Prostate gland (tissue), 2 donors: ENCODE results near the gene PRR5L. TPM values are rescaled to one million over a fixed set of nuclear protein-coding genes. Genes with fewer than 3 reads are reported as not detected.

ENCODE experiments used
- DNase-seq: peaks from one replicate; pipeline ENCODE4 v3.0.0-alpha.2; 2019; ENCODE audit warnings: low spot score
- H3K27ac ChIP-seq, 2 donors: fragments of 200-600 bp; sonication (generic); 2 replicates each; pipeline ENCODE4 v1.5.1; 2017 to 2019
- H3K27me3 ChIP-seq: fragments of 200-600 bp; sonication (generic); replicated peaks from 2 replicates; pipeline ENCODE4 v1.5.1; 2019; ENCODE audit not compliant: insufficient read depth
- H3K36me3 ChIP-seq, 2 donors: fragments of 200-600 bp; sonication (generic); 1 replicate in 1 of 2; 2 replicates in 1 of 2; pipeline versions ENCODE4 v1.5.1 to v1.8.1; 2017 to 2019
- H3K4me1 ChIP-seq: fragments of 200-600 bp; sonication (generic); replicated peaks from 2 replicates; pipeline ENCODE4 v1.5.1; 2019
- H3K4me3 ChIP-seq, 2 donors: fragments of 200-600 bp; sonication (generic); 2 replicates each; pipeline ENCODE4 v1.5.1; 2017 to 2019
- H3K9me3 ChIP-seq: fragments of 200-600 bp; sonication (generic); 2 replicates; pipeline ENCODE4 v1.5.1; 2017
- CTCF ChIP-seq, 4 experiments: fragments of 200-600 bp in 2 of 4; fragments of 450-650 bp in 2 of 4; sonication (generic) in 2 of 4; IDR thresholded peaks; 1 replicate in 3 of 4; 2 replicates in 1 of 4; pipeline ENCODE4 v1.5.1; 2016 to 2019; ENCODE audit warnings: antibody characterized with exemption in 4 of 4, mild to moderate bottlenecking in 2 of 4, moderate library complexity in 2 of 4
- POLR2A ChIP-seq: fragments of 450-650 bp; IDR thresholded peaks from one replicate; pipeline ENCODE4 v1.6.1; 2016; ENCODE audit warnings: antibody characterized with exemption, mild to moderate bottlenecking
- WGBS: methylation state at CpG from one replicate; pipeline ENCODE4 v1.1.5; 2018; 5-methylcytosine and 5-hydroxymethylcytosine counted together
- intact Hi-C: fragments of 100-400 bp; cut with DNase I; formaldehyde crosslinking; loops from one replicate; pipeline ENCODE4 v1.14.2; 2022
- small RNA-seq, 2 donors: library from RNA; depleted of rRNA; stranded (forward); fragments of <200 nt; gene quantifications; one replicate each; pipeline ENCODE3, GENCODE V24; 2016
- total RNA-seq, 2 donors: library from RNA; depleted of rRNA; stranded (reverse); fragments of >200 nt; gene quantifications; one replicate each; pipeline ENCODE4 v1.1.0, GENCODE V29; 2016

Gene PRR5L
- total RNA-seq, 2 donors from 2014 or later, result 4.0 to 10.1 TPM

GRCh38 chr11:36513965-36514364, 217.9 kb downstream of the PRR5L start:
- DNase-seq, result no peak
- 59% methylated on average over 2 of the region's 2 CpGs for WGBS
- no peaks in the 10 kb centered on the region for H3K27me3 ChIP-seq
- intact Hi-C loops, result no loop called here
- TF ChIP-seq POLR2A, result no peak
- TF ChIP-seq CTCF (IDR thresholded peaks at IDR 0.05), result no peak
- H3K9me3 ChIP-seq, result no peaks in the 10 kb centered on the region
- H3K4me1 ChIP-seq, result no peaks in the 10 kb centered on the region
- no peaks in the 10 kb centered on the region for H3K36me3 ChIP-seq
- no peak overlapping the region for H3K4me3 ChIP-seq
- H3K27ac ChIP-seq, result no peak overlapping the region

Small RNA genes within 50 kb of the gene (small RNA-seq; reads per million reads assigned to genes)
- 0 reads per million in 2 donors for gene AC061999.1

Other genes starting within 250 kb of the PRR5L start
- 10 to 100 TPM; 34.3 to 40.4 TPM for gene COMMD9, start 6.9 kb upstream of the PRR5L start, total RNA-seq
- gene TRAF6, start 214.0 kb downstream of the PRR5L start, total RNA-seq, result 10 to 100 TPM; 10.3 to 19.0 TPM